HG02938 (cell line): ENCODE measurements around the gene ADAMTS15.

Source experiments
- ATAC-seq: cut with Tn5 transposase; IDR thresholded peaks from one replicate; pipeline ENCODE4 v1.9.1; 2021; ENCODE audit warnings: mild to moderate bottlenecking, moderate library complexity; ENCODE audit not compliant: unreplicated experiment

The ADAMTS15 gene

GRCh38 chr11:130510407-130511006 is 62.1 kb downstream of the ADAMTS15 start:
- no peak for ATAC-seq

- ATAC-seq, result no peak
Observed at GRCh38 chr11:130511765-130512164, 63.3 kb downstream of the ADAMTS15 start.

- no peak for ATAC-seq
Observed at GRCh38 chr11:130512662-130513061, 64.2 kb downstream of the ADAMTS15 start.

GRCh38 chr11:130513132-130513531 is 64.7 kb downstream of the ADAMTS15 start:
- ATAC-seq, result no peak

- ATAC-seq, result no peak
Observed at GRCh38 chr11:130514316-130514715, 65.9 kb downstream of the ADAMTS15 start.

- no peak for ATAC-seq
Observed at GRCh38 chr11:130514851-130515250, 66.4 kb downstream of the ADAMTS15 start.

GRCh38 chr11:130515829-130516553 is 67.5 kb downstream of the ADAMTS15 start:
- ATAC-seq, result no peak

GRCh38 chr11:130516554-130517505 is 68.4 kb downstream of the ADAMTS15 start:
- ATAC-seq, result no peak

GRCh38 chr11:130518164-130518680 is 69.8 kb downstream of the ADAMTS15 start:
- ATAC-seq, result no peak

- ATAC-seq, result no peak
Observed at GRCh38 chr11:130519128-130519932, 70.9 kb downstream of the ADAMTS15 start.

GRCh38 chr11:130520271-130520671 is 71.8 kb downstream of the ADAMTS15 start:
- no peak for ATAC-seq

- no peak for ATAC-seq
Observed at GRCh38 chr11:130522284-130522961, 74.0 kb downstream of the ADAMTS15 start.

GRCh38 chr11:130523166-130523565 is 74.7 kb downstream of the ADAMTS15 start:
- no peak for ATAC-seq

GRCh38 chr11:130523609-130524008 is 75.2 kb downstream of the ADAMTS15 start:
- ATAC-seq, result no peak

GRCh38 chr11:130524132-130524790 is 75.8 kb downstream of the ADAMTS15 start:
- no peak for ATAC-seq

- no peak for ATAC-seq
Observed at GRCh38 chr11:130525307-130525706, 76.9 kb downstream of the ADAMTS15 start.
